Keratinocyte (primary cell): Measurements from ENCODE around the gene SHROOM3.

Experiments used
- EZH2 ChIP-seq: IDR thresholded peaks from one replicate; pipeline ENCODE4 v1.6.1; 2012; ENCODE audit warnings: inconsistent platforms, mild to moderate bottlenecking, low read length, moderate library complexity
- TF ChIP-seq, protein P1 (sequence below), 3 experiments: IDR thresholded peaks in 1 of 3; conservative IDR thresholded peaks in 1 of 3; optimal IDR thresholded peaks in 1 of 3; 2 replicates in 2 of 3; 3 replicates in 1 of 3; pipeline versions ENCODE3 to v1.5.1; 2011; ENCODE audit warnings: low read length in 3 of 3, mild to moderate bottlenecking in 3 of 3, moderate library complexity in 2 of 3, control low read depth in 1 of 3, inconsistent platforms in 1 of 3; ENCODE audit not compliant: insufficient read depth in 2 of 3; ENCODE audit errors: extremely low read depth in 1 of 3

GRCh38 chr4:76484654-76485053 is 49.6 kb downstream of the SHROOM3 start:
- TF ChIP-seq, protein P1, sequence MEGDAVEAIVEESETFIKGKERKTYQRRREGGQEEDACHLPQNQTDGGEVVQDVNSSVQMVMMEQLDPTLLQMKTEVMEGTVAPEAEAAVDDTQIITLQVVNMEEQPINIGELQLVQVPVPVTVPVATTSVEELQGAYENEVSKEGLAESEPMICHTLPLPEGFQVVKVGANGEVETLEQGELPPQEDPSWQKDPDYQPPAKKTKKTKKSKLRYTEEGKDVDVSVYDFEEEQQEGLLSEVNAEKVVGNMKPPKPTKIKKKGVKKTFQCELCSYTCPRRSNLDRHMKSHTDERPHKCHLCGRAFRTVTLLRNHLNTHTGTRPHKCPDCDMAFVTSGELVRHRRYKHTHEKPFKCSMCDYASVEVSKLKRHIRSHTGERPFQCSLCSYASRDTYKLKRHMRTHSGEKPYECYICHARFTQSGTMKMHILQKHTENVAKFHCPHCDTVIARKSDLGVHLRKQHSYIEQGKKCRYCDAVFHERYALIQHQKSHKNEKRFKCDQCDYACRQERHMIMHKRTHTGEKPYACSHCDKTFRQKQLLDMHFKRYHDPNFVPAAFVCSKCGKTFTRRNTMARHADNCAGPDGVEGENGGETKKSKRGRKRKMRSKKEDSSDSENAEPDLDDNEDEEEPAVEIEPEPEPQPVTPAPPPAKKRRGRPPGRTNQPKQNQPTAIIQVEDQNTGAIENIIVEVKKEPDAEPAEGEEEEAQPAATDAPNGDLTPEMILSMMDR (optimal IDR thresholded peaks at IDR 0.05 in 1 of 3, IDR thresholded peaks at IDR 0.05 in 1 of 3, conservative IDR thresholded peaks at IDR 0.05 in 1 of 3; ENCODE audit: extremely low read depth in 1 of 3, insufficient read depth in 2 of 3, low read length in 3 of 3): no peak
- no peak for TF ChIP-seq EZH2
